H1 (cell line): ENCODE results near the gene AHCY. TPM values are rescaled to one million over a fixed set of nuclear protein-coding genes. Genes with fewer than 3 reads are reported as not detected.

ENCODE experiments used
- CTCF ChIA-PET: fragments of 300-600 bp; sonication (Branson Sonifier 250); formaldehyde crosslinking; loops from one replicate; lab custom pipeline; 2021; ENCODE audit not compliant: partially characterized antibody; lab: Charles Lee
- POLR2A ChIA-PET: fragments of 300-600 bp; sonication (Branson Sonifier 250); formaldehyde crosslinking; loops from one replicate; lab custom pipeline; 2021; ENCODE audit warnings: inconsistent platforms; ENCODE audit not compliant: partially characterized antibody; lab: Charles Lee
- DNase-seq, 2 experiments: peaks; one replicate each; pipeline versions ENCODE4 v3.0.0 to v3.0.0-alpha.2; 2010 to 2022; ENCODE audit warnings: low spot score in 2 of 2, low read depth in 1 of 2, mixed read lengths in 1 of 2
- FAIRE-seq: peaks from 2 replicates; lab custom pipeline; 2011; peaks lifted over from hg19 to GRCh38; lab: Jason Lieb, UNC
- H2AFZ ChIP-seq: 2 replicates; pipeline ENCODE4 v1.8.1; 2012; ENCODE audit warnings: low read length, inconsistent platforms
- H2AK5ac ChIP-seq: 2 replicates; pipeline ENCODE4 v1.6.1; 2013; ENCODE audit warnings: low read depth, low read length
- H2BK120ac ChIP-seq: replicated peaks from 2 replicates; pipeline ENCODE3; 2013; ENCODE audit warnings: low read depth, low read length, inconsistent platforms
- H2BK12ac ChIP-seq: 2 replicates; pipeline ENCODE4 v1.6.1; 2013; ENCODE audit warnings: low read depth, low read length
- H2BK15ac ChIP-seq: 2 replicates; pipeline ENCODE4 v1.6.1; 2013; ENCODE audit warnings: low read length
- H2BK20ac ChIP-seq: 2 replicates; pipeline ENCODE4 v1.6.1; 2013; ENCODE audit warnings: low read length
- H2BK5ac ChIP-seq: 2 replicates; pipeline ENCODE4 v1.6.1; 2013; ENCODE audit warnings: low read depth, low read length
- H3K14ac ChIP-seq: 2 replicates; pipeline ENCODE4 v1.6.1; 2013; ENCODE audit warnings: inconsistent platforms; ENCODE audit not compliant: insufficient read length
- H3K18ac ChIP-seq: 2 replicates; pipeline ENCODE4 v1.6.1; 2013; ENCODE audit warnings: low read length; ENCODE audit errors: extremely low read depth
- H3K23ac ChIP-seq: 2 replicates; pipeline ENCODE4 v1.6.1; 2013; ENCODE audit warnings: inconsistent platforms; ENCODE audit not compliant: insufficient read length
- H3K23me2 ChIP-seq: 2 replicates; pipeline ENCODE4 v1.6.1; 2013; ENCODE audit warnings: low read depth, low read length
- H3K27ac ChIP-seq: 2 replicates; pipeline ENCODE4 v1.6.1; 2011; ENCODE audit warnings: low read depth, low read length, inconsistent platforms
- H3K27me3 ChIP-seq, 4 experiments: replicated peaks in 1 of 4; 1 replicate in 1 of 4; 2 replicates in 3 of 4; pipeline versions ENCODE4 v1.6.1 to v1.8.1; 2011 to 2013; ENCODE audit warnings: low read length in 3 of 4, mild to moderate bottlenecking in 3 of 4, inconsistent platforms in 2 of 4, mixed read lengths in 2 of 4, moderate library complexity in 1 of 4; ENCODE audit not compliant: control insufficient read depth in 3 of 4, insufficient read depth in 3 of 4; ENCODE audit errors: extremely low read depth in 1 of 4
- H3K36me3 ChIP-seq, 4 experiments: 2 replicates each; pipeline versions ENCODE4 v1.6.1 to v1.8.1; 2011 to 2013; ENCODE audit warnings: mild to moderate bottlenecking in 4 of 4, low read length in 3 of 4, moderate library complexity in 2 of 4, control low read depth in 1 of 4, inconsistent platforms in 1 of 4; ENCODE audit not compliant: insufficient read depth in 4 of 4, control insufficient read depth in 2 of 4
- H3K4ac ChIP-seq: replicated peaks from 2 replicates; pipeline ENCODE3; 2013; ENCODE audit warnings: low read length, low read depth, mixed read lengths, inconsistent platforms; ENCODE audit not compliant: insufficient read length
- H3K4me1 ChIP-seq, 4 experiments: replicated peaks in 1 of 4; 1 replicate in 1 of 4; 2 replicates in 3 of 4; pipeline versions ENCODE4 v1.6.1 to v1.8.1; 2011 to 2013; ENCODE audit warnings: low read length in 3 of 4, inconsistent platforms in 2 of 4, mixed read lengths in 1 of 4; ENCODE audit not compliant: insufficient read depth in 4 of 4, control insufficient read depth in 3 of 4
- H3K4me2 ChIP-seq, 2 experiments: 2 replicates each; pipeline versions ENCODE4 v1.6.1 to v1.8.1; 2011 to 2013; ENCODE audit warnings: low read depth in 2 of 2, low read length in 2 of 2, control low read depth in 1 of 2, inconsistent platforms in 1 of 2, mild to moderate bottlenecking in 1 of 2; ENCODE audit not compliant: insufficient read depth in 1 of 2
- H3K4me3 ChIP-seq, 4 experiments: fragments of 200-600, 300-600 bp in 1 of 4; sonication (generic), shearing (Covaris generic), sonication (Bioruptor Twin) in 1 of 4; 2 replicates each; pipeline versions ENCODE4 v1.5.1 to v1.8.1; 2011 to 2016; ENCODE audit warnings: low read length in 4 of 4, low read depth in 3 of 4, control low read depth in 2 of 4, inconsistent platforms in 2 of 4, mild to moderate bottlenecking in 2 of 4, mixed read lengths in 1 of 4, moderate library complexity in 1 of 4; ENCODE audit not compliant: insufficient read depth in 2 of 4; ENCODE audit errors: extremely low read depth in 1 of 4
- H3K56ac ChIP-seq: replicated peaks from 2 replicates; pipeline ENCODE3; 2013; ENCODE audit warnings: low read depth, mild to moderate bottlenecking, mixed read lengths, low read length, inconsistent platforms; ENCODE audit not compliant: insufficient read length
- H3K79me1 ChIP-seq: 2 replicates; pipeline ENCODE4 v1.6.1; 2013; ENCODE audit warnings: low read depth, low read length, control low read depth
- H3K79me2 ChIP-seq, 2 experiments: 2 replicates each; pipeline versions ENCODE4 v1.6.1 to v1.8.1; 2012 to 2013; ENCODE audit warnings: low read length in 2 of 2, mild to moderate bottlenecking in 2 of 2, inconsistent platforms in 1 of 2; ENCODE audit not compliant: insufficient read depth in 2 of 2, control insufficient read depth in 1 of 2
- H3K9ac ChIP-seq, 4 experiments: replicated peaks in 1 of 4; 1 replicate in 1 of 4; 2 replicates in 3 of 4; pipeline versions ENCODE4 v1.6.1 to v1.8.1; 2011 to 2013; ENCODE audit warnings: low read depth in 3 of 4, low read length in 3 of 4, control low read depth in 2 of 4, mild to moderate bottlenecking in 2 of 4, moderate library complexity in 2 of 4, inconsistent platforms in 1 of 4; ENCODE audit errors: extremely low read depth in 1 of 4
- H3K9me3 ChIP-seq, 2 experiments: 2 replicates each; pipeline versions ENCODE4 v1.6.1 to v1.8.1; 2012 to 2013; ENCODE audit warnings: mild to moderate bottlenecking in 2 of 2, moderate library complexity in 2 of 2, control low read depth in 1 of 2, inconsistent platforms in 1 of 2, low read depth in 1 of 2, low read length in 1 of 2, mixed read lengths in 1 of 2; ENCODE audit not compliant: insufficient read depth in 2 of 2
- H4K20me1 ChIP-seq, 2 experiments: replicated peaks in 1 of 2; 2 replicates each; pipeline versions ENCODE3 to v1.8.1; 2011 to 2013; ENCODE audit warnings: inconsistent platforms in 2 of 2, low read length in 2 of 2, mild to moderate bottlenecking in 1 of 2; ENCODE audit not compliant: insufficient read depth in 2 of 2, control insufficient read depth in 1 of 2
- H4K5ac ChIP-seq: 2 replicates; pipeline ENCODE4 v1.6.1; 2013; ENCODE audit warnings: low read length, low read depth, mixed read lengths, inconsistent platforms; ENCODE audit not compliant: insufficient read length
- H4K8ac ChIP-seq: 2 replicates; pipeline ENCODE4 v1.8.0; 2013; ENCODE audit warnings: mild to moderate bottlenecking, moderate library complexity, low read length, inconsistent platforms; ENCODE audit not compliant: insufficient read depth; ENCODE audit errors: extremely low read depth
- H4K91ac ChIP-seq: replicated peaks from 2 replicates; pipeline ENCODE3; 2013; ENCODE audit warnings: low read length, mixed read lengths, inconsistent platforms; ENCODE audit not compliant: insufficient read length
- BCL11A ChIP-seq, 2 experiments: IDR thresholded peaks; one replicate each; pipeline ENCODE4 v1.6.1; 2011; ENCODE audit warnings: low read depth in 2 of 2, low read length in 2 of 2, mild to moderate bottlenecking in 2 of 2
- HDAC2 ChIP-seq, 2 experiments: fragments of 300-600 bp in 1 of 2; sonication (generic) in 1 of 2; IDR thresholded peaks; 2 replicates each; pipeline ENCODE4 v1.6.1; 2011 to 2012; ENCODE audit warnings: low read depth in 2 of 2, low read length in 2 of 2, mild to moderate bottlenecking in 2 of 2, moderate library complexity in 2 of 2, borderline replicate concordance in 1 of 2, inconsistent platforms in 1 of 2
- KDM1A ChIP-seq: fragments of 200-600, 300-600 bp; sonication (generic); IDR thresholded peaks from 2 replicates; pipeline ENCODE4 v1.7.1; 2016; ENCODE audit warnings: mild to moderate bottlenecking, low read length, borderline replicate concordance
- PHF8 ChIP-seq: fragments of 200-600 bp; sonication (generic); conservative IDR thresholded peaks from 2 replicates; pipeline ENCODE4 v1.7.1; 2012; ENCODE audit warnings: low read depth, mild to moderate bottlenecking, inconsistent platforms, low read length, moderate library complexity
- POU5F1 ChIP-seq: IDR thresholded peaks from 2 replicates; pipeline ENCODE4 v1.6.1; 2011; ENCODE audit warnings: low read depth, mild to moderate bottlenecking, low read length, moderate library complexity
- SAP30 ChIP-seq: fragments of 300-600 bp; sonication (generic); IDR thresholded peaks from 2 replicates; pipeline ENCODE4 v1.7.1; 2012; ENCODE audit warnings: low read length, moderate library complexity, mild to moderate bottlenecking, inconsistent platforms; ENCODE audit not compliant: insufficient read depth, insufficient replicate concordance
- WGBS, 2 experiments: shearing (Covaris generic) in 1 of 2; methylation state at CpG; one replicate each; pipeline versions ENCODE4 v1.1.6 to v1.1.7; 2013 to 2015; ENCODE audit warnings: low lambda C conversion rate in 2 of 2, mixed read lengths in 2 of 2, inconsistent platforms in 1 of 2, low coverage in 1 of 2, missing lambda C conversion rate in 1 of 2; ENCODE audit not compliant: insufficient replicate concordance in 2 of 2, insufficient coverage in 1 of 2, insufficient read length in 1 of 2; ENCODE audit errors: extremely low coverage in 1 of 2, missing lambda C conversion rate in 1 of 2; 5-methylcytosine and 5-hydroxymethylcytosine counted together
- polyA plus RNA-seq, 7 experiments: library from polyadenylated mRNA; depleted of rRNA in 3 of 7; stranded (reverse) in 5 of 7; unstranded in 2 of 7; fragments of >200 nt in 5 of 7; fragments of 200-250 nt in 2 of 7; gene quantifications; 1 replicate in 5 of 7; 2 replicates in 1 of 7; 4 replicates in 1 of 7; pipeline versions ENCODE4 v1.2.1 to v1.2.3, GENCODE V29; 2011 to 2013; ENCODE audit warnings: missing spikeins in 2 of 7, mixed read lengths in 2 of 7
- total RNA-seq: library from RNA; stranded (reverse); fragmentation: NEBNext Ultra II Directional; extraction: Animal tissue kit (Norgen Biotek cat#: 25700); gene quantifications from 2 replicates; pipeline ENCODE4 v1.2.1, GENCODE V29; 2021
- TF ChIP-seq, protein P1 (sequence below): IDR thresholded peaks from 2 replicates; pipeline ENCODE4 v1.6.1; 2012; ENCODE audit warnings: low read length, inconsistent platforms
- TF ChIP-seq, protein P2 (sequence below): IDR thresholded peaks from 2 replicates; pipeline ENCODE4 v1.6.1; 2011; ENCODE audit warnings: low read depth, mild to moderate bottlenecking, low read length; ENCODE audit not compliant: insufficient read depth

The AHCY gene
- total and polyA plus RNA-seq, 2 of the 8 experiments (the other 6 are each of a cell fraction or from before 2014, with no cell fraction given): 404 to 638 TPM

DNA sequence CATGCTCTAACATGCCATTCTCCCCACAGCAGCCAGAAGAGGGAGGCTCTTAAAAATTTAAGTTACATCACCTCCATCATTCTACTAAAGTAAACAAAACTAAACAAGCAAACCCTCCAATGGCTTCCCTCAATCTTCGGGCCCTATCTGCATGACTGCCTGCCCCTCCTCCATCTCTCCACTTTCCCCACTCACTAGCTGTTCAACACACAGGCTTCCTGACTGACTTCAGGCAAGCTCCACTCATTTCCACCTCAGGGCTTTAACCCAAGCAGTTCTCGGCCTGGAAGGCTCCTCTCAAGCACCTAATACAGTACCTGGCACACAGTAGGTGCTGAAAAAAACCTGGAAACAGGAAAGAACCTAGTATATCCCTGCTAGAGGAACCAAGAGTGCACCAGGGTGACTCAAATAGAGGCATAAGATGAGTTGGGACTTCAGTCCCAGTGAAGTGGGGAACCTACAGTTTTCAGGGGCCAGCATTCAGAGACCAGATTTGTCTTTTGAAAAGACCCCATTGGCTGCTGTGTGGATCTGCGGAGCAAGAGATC is 2.8 kb downstream of the AHCY start:
- no peak for DNase-seq
- FAIRE-seq: no peak
- H4K20me1 ChIP-seq: peaks cover 27 to 37% of the 10 kb centered on the region in 2 experiments
- TF ChIP-seq KDM1A (no peak), PHF8 (no peak), SAP30 (no peak), POU5F1 (no peak), BCL11A (IDR thresholded peaks at IDR 0.05; ENCODE audit: low read depth in 2 of 2, low read length in 2 of 2) (no peak), HDAC2 (IDR thresholded peaks at IDR 0.05; ENCODE audit: borderline replicate concordance in 1 of 2, low read depth in 2 of 2, low read length in 2 of 2) (no peak)
- TF ChIP-seq, protein P1, sequence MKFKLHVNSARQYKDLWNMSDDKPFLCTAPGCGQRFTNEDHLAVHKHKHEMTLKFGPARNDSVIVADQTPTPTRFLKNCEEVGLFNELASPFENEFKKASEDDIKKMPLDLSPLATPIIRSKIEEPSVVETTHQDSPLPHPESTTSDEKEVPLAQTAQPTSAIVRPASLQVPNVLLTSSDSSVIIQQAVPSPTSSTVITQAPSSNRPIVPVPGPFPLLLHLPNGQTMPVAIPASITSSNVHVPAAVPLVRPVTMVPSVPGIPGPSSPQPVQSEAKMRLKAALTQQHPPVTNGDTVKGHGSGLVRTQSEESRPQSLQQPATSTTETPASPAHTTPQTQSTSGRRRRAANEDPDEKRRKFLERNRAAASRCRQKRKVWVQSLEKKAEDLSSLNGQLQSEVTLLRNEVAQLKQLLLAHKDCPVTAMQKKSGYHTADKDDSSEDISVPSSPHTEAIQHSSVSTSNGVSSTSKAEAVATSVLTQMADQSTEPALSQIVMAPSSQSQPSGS: no peak
- TF ChIP-seq, protein P2, sequence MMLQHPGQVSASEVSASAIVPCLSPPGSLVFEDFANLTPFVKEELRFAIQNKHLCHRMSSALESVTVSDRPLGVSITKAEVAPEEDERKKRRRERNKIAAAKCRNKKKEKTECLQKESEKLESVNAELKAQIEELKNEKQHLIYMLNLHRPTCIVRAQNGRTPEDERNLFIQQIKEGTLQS: no peak

More for the DNA sequence above, 2.8 kb downstream of the AHCY start:
- H2BK120ac ChIP-seq: no peak overlapping the region
- H3K27me3 ChIP-seq: no peaks in the 10 kb centered on the region
- H2BK5ac ChIP-seq: no peak overlapping the region
- peaks cover 29 to 70% of the 10 kb centered on the region in 2 experiments for H3K79me2 ChIP-seq
- H2BK20ac ChIP-seq: no peak overlapping the region
- H3K23ac ChIP-seq: no peak overlapping the region
- no peak overlapping the region for H4K5ac ChIP-seq
- no peak overlapping the region for H2BK15ac ChIP-seq
- peaks cover 16% of the 10 kb centered on the region for H3K79me1 ChIP-seq
- peak overlapping the region; percentile 86 to 94; a peak in 2 of 4 replicates for H3K4me2 ChIP-seq
- H3K14ac ChIP-seq: no peak overlapping the region
- no peak overlapping the region for H4K91ac ChIP-seq
- no peak overlapping the region; a peak in 1 of 7 replicates for H3K9ac ChIP-seq
- peaks cover 3 to 9% (median 7%) of the 10 kb centered on the region in 4 experiments; a peak in 6 of 7 replicates for H3K4me1 ChIP-seq
- peak overlapping the region in 1 of 4 experiments; percentile 94; a peak in 1 of 8 replicates for H3K4me3 ChIP-seq
- ChIA-PET POLR2A (interaction anchor here (0.6 to 1.8 kb wide), 4 partner anchors 11 to 215 kb away, joined by 3 to 5 read pairs (median 4); partner anchors contain the start of gene DYNLRB1), CTCF (interaction anchor here (0.9 to 3.0 kb wide), 7 partner anchors 12 to 223 kb away, joined by 3 to 19 read pairs (median 3); no protein-coding TSS in a partner anchor)
- H3K9me3 ChIP-seq: no peaks in the 10 kb centered on the region
- peak overlapping the region; percentile 53; the same call in 1 of the 2 replicates for H4K8ac ChIP-seq
- H3K36me3 ChIP-seq: peaks cover 0 to 4% (median 2%) of the 10 kb centered on the region in 4 experiments; a peak in 6 of 8 replicates
- WGBS, 2 experiments: 81% methylated on average over 3 of the region's 3 CpGs; no CpG with 5 or more reads in 1 of the 2 experiments
- H3K23me2 ChIP-seq: peaks cover 4% of the 10 kb centered on the region; the same call in 1 of the 2 replicates
- H3K27ac ChIP-seq: no peak overlapping the region
- no peak overlapping the region for H3K18ac ChIP-seq
- H3K4ac ChIP-seq: peak overlapping the region; percentile 76
- no peak overlapping the region for H2AFZ ChIP-seq
- no peak overlapping the region for H2BK12ac ChIP-seq
- H3K56ac ChIP-seq: no peak overlapping the region
- no peak overlapping the region for H2AK5ac ChIP-seq
